GM19467 (cell line): ENCODE measurements around the gene DAPK1.
A peak's percentile ranks its signal among the peaks of the same experiment; 100 is the strongest.

Experiments used
- ATAC-seq: cut with Tn5 transposase; IDR thresholded peaks from one replicate; pipeline ENCODE4 v1.9.1; 2021; ENCODE audit warnings: mild to moderate bottlenecking, moderate library complexity; ENCODE audit not compliant: unreplicated experiment

Gene DAPK1

DNA sequence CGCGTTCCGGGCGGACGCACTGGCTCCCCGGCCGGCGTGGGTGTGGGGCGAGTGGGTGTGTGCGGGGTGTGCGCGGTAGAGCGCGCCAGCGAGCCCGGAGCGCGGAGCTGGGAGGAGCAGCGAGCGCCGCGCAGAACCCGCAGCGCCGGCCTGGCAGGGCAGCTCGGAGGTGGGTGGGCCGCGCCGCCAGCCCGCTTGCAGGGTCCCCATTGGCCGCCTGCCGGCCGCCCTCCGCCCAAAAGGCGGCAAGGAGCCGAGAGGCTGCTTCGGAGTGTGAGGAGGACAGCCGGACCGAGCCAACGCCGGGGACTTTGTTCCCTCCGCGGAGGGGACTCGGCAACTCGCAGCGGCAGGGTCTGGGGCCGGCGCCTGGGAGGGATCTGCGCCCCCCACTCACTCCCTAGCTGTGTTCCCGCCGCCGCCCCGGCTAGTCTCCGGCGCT is at the start of gene DAPK1:
TSS of gene DAPK1 (plus strand) at position 264 of the 442 bp plus-strand sequence. CDS start 1,211 bp downstream, outside the sequence.
- peak; percentile 52 for ATAC-seq

DNA sequence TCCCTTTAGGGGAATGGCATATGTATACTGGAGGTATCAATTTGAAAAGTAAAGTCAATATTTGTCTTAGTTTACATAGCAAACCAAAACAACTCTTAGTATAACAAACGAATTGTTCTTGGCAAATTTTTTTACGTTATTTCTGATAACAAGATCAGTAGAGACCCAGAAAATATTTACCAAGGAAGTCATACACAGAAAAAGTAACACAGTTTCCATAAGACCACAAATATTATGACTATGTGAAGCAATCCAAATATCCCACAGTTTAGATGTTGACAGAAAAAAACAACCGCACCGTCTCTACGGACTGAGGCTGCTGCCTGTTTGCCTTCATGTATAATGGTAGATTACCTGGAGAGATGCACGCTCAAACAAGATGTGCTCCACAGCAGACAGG is 46.5 kb upstream of the DAPK1 start:
- ATAC-seq = no peak

DNA sequence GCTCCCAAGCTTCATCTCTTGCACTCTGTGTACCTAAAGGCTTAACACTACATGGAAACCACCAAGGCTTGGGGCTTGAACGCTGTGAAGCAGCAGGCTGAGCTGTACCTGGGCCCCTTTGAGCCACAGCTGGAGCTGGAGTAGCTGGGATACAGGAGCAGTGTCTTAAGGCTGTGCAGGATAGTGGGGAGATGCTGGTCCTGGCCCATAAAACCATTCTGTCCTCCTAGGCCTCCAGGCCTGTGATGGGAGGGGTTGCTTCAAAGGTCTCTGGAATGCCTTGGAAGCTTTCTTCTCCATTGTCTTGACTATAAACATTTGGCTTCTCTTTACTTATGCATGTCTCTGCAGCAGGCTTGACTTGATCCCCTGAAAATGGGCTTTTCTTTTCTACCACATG is 42.3 kb upstream of the DAPK1 start:
- no peak for ATAC-seq

DNA sequence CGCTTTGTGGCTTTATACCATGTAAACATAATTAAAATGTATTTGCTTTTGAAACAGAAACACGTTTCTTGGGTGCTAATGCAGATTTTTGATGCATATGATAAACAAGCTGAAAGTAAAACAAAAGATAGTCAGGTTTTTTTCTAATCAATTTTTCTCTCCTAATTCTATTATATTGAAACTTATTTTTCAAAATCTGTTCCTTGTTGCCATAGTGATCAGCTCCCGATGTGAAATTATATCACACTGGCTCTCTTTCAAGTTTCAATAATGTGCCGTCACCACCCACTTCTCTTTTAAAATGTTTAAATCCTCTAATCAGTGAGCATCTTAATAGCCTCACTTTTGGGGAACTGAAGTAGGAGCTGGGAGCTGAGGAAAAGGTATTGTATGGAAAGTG is 36.4 kb upstream of the DAPK1 start:
- no peak for ATAC-seq

DNA sequence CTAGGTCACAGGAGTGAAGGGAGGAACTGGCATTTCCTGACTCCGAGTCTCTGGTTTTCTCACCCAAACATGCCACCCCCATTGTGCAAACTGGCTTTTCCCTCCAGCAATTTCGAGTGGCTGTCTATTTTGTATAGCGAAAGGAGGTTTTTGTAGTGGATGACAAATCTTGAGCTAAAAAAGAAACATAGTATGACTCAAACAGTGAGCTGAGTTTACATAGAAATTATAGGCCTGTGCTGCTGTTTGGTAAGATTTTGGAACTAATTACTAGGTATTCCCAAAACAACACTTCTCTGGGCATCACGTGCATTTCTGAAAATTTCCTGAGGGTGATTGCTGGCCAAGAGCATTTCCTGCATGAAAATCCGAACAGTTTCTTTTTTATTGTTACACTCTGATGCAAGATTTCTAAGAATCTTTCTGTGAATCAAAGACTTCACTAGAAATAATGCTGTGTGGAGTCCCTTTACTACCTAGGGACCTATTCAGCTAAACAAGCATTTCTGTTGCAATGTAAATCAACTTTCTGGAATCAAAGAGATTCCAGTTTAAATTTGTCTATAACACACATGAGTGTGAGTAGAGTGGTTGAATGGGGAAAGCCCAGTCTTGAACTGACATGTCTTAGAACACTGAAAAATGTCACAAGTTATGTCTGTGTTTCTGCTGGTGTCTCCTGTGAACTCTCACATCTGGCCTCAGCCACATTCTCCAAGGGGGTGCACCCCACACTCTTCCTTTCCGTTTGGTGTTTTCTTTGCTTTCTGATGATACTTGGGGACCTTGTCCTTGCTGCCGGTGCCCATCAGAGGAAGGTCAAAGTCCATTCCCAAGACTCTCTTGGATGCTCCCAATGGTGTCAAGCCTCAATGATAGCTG is 33.3 kb upstream of the DAPK1 start:
- ATAC-seq = no peak

DNA sequence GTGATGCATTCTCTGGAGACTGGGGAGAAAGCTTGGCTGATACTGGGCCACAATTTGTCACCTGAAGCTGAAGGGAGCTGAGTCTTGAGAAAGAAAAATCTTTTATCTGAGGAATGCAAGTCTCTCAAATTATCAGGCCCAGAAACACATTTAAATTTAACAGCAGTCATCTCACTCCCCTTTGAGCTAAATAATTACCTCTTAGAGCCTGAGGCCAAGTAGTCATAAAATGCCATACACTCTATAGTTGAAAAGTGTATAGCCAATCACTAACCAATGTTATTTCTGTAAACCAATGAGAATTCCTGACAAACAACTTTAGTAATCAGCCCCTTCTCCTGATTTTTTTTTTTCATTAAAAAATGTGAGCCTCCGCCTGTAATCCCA is 32.7 kb upstream of the DAPK1 start:
- no peak for ATAC-seq

DNA sequence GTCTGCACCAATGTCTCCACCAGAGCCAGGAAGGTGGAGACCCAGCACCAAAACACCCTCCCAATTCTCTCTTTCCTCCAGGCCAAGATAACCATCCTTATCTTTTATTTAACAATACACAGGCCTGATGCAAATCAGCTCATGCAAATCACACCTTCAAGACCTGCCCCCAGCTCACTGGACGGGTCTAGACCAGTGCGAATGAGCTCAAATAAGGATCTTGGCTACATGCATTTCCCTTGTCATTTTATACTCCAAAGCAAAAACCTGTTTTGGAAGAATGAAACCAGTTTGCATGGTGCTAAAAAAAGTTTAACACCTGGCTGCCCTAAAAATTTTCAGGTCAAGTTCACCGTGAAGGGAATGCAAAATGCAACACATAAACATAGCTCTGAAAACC is 31.9 kb upstream of the DAPK1 start:
- ATAC-seq = no peak

DNA sequence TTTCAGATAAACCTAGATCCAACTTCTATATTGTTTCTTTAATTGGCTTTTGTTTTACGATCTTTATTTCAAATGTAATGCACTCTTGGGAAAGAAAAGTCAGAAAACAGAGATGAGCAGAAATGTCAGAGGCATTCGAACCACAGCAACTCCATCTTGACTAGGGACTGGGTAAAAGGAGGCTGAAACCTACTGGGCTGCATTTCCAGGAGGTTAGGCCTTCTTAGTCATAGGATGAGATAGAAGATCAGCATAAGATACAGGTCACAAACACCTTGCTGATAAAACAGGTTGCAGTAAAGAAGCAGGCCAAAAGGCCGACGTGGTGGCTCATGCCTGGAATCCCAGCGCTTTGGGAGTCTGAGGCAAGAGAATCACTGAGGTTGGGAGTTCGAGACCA is 30.5 kb upstream of the DAPK1 start:
- no peak for ATAC-seq

DNA sequence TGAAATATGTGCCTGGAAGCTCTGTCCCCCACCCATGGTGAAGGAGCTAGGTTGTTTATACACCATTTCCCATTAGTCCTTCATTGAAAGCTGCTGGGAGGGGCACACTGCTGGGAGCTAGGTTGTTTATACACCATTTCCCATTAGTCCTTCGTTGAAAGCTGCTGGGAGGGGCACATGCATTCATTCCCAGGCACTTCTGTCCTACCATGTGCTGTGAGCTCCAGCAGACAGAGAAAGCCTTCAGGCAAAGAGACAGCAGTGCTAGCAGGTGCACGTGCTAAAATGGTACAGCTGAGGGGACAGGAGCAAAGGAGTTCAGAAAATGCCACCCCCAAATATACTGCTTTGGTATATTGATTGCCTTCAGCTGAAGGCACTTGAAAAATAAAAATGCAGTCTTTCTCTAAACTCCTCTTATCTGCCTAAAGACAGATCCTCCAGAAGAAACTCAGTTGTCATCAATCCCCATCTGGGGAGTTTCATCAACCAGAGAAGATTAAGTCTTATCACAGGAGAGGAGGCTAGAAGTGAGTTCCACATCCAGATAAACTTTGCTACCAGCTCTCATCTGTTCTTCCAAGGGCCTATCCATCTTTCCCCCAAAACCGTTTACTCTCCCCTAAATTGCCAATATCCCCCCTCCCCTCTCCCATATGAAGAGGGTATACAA is 27.7 kb upstream of the DAPK1 start:
- no peak for ATAC-seq

DNA sequence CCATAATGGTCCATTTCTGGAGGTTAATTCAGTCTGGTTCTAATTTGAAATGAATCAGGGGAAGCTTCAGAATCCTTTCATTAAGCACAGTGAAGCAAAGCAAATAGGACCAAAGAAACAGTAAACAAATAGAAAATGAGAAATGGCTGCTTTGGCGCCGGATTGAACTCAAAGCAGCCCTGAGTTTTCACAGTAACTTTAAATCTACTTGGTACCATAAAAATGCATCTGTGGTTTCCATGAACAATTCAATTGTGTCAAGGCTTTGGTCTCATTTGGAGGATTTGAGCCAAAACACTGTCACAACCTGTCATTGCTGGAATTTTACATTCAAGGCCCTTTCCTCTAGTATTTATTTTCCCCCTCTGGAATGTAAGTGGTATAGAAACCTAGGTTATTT is 25.9 kb upstream of the DAPK1 start:
- ATAC-seq = no peak

DNA sequence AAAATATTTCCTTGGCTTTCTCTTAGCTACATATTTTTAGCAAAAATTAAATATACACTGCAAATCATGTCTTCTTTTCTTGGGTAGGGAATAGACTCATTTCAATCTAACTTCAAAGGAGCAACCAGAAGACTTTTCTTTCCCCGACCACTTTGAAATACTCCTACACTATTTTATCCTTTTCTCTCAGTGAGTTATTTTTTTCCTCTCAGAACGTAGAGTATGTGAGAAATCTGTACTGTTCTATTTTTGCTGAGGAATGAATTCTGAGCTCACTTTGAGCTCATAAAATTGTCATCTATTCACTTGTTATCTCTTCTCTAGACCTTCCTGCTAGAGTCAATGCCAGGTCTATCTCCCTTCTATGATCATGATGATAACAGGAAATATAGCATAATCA is 22.2 kb upstream of the DAPK1 start:
- no peak for ATAC-seq

DNA sequence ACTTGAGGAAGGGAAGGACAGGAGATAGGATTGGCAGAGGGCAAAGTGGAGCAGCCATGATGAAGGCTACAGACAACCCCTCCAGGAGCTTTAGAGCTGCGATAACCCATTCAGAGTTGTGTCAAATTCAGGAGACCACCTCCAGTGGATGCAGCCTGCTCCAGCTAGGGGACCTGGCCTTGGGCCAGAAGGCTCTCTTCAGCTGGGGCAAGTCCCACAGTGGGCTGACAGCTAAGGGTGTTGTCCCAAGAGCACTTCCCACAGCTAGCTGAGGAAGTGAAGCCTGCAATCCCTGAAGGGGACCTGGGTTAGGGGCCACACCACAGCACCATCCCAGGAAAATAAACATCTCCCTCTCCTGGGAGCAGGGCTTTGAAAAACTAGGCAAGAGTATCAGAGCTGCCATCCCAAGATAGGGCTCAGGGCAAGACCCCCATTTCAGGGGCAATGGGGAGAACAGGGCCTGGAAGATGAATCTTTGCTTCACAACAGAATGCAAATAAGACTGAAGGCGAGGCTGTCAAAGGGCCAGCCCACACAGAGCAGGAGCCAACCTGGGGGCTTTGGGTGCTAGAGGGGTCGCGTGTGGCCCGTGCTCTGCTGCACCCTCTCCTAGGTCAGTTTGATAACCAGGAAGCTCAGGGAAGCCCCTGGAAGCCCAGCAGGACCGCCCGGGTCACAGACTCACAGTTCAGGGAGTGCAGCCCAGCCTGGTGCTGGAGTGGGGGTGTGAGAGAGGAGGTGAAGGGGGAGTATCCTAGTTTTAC is 19.3 kb upstream of the DAPK1 start:
- ATAC-seq = no peak

DNA sequence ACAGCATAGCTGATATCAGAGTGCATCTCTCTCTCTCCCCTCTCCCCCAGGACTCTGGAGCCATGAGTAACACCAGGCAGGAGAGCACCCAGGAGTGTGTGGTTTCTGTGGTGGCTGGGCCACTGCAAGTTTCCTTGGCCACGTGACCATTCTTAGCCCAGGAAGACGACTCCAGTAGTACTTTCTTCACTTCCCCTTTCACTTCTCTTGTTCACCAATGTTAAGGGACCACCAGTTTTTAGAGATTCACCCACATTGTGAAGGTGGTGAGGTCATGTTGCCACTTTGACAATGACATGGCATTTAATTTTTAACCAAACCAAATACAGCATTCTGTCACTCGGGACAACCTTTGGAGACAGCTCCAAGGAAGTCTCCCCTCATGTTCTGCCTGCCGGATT is 17.9 kb upstream of the DAPK1 start:
- ATAC-seq = peak; percentile 86

DNA sequence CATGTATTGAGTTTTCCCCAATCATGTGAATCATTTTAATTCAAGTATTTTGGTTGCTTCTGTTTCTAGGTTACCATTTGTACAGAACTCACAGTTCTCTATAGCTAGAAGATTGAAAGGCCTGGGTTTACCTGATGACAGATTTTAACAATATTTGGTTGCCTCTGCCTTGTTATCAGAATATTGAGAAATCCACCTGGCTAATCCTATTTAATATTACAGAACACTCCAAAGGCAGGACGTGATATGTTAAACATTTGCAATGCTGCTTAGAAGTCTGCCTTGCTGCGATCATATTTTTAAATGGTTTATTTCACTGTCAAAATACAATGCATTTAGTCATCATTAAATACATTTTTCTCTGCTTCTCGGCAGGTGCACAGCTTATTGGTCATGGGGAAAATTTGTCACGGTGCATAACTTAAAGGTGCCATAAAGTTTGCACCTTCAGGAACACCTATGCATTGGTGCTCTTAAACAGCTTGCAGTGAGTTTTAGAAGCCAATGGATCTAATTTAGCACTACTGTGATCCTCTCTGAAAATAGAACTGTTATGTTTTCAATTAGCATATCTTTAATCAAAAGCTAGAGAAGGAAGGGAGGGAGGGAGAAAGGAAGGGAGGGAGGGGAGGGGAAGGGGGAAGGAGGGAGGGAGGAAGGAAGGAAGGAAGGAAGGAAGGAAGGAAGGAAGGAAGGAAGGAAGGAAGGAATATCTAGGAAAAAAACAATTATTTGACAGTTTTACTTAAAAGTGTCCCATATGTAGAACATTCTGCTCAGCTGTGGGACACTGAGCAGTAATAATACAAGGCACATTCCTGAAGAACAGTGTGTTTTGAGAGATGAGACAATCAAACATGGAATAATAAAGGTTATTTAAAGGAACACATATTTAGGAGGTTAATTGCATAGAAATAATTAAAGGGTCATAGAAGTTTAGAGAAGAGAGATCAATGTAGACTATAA is 15.5 kb upstream of the DAPK1 start:
- no peak for ATAC-seq

DNA sequence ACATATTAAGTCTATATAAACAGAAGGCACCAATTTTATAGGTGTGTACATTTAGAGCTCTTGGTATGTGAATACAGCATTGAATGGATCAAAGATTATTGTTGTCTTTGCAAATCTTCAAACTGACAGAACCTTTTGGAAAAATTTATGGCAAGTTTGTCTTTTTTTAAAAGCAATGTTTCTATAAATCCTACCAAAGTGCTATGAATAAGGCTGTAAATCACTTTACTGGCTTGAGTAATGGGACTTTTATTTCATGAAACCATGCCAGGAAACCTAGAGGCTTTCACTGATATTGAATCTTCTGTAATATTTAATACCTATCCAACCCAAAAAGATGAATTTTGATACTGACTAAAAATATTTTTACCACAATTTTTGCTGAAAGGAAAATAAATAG is 7.4 kb upstream of the DAPK1 start:
- ATAC-seq = no peak

DNA sequence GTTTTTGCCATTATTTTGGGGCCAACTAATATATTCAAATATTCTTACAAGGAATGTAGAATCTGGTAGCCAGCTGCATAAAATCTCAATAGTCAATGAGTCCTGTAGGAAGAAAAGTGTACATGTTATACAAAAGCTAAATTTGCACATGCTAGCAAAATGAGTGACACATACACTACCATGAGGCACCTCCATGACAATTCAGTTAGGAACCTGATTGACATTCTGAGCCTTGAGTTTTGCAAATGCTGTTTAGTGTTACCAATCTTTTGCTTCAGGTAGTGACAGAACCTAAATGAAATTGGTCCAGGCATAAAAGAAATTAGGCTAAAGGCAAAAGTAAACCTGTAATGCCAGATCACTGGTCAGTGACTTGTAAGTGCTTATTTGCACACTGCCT is 6.8 kb upstream of the DAPK1 start:
- no peak for ATAC-seq

DNA sequence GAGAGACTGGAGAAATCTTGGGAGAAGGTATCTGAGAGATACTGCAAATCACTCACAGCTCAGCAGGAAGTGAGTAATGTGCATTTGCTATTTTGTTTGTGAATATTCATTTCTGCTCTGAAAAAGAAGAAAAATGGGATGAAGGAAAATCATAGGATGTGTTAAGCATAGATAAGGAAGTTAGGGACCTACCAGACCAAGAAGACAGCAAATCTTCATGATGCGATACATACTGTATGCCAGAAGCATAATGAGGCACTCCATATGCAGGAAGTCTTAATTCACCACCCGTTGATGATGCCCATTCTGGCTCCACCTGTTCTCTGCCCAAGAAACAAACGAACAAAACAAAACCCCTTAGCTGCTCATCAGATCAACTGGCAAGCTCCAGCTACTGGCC is 6.1 kb upstream of the DAPK1 start:
- no peak for ATAC-seq

DNA sequence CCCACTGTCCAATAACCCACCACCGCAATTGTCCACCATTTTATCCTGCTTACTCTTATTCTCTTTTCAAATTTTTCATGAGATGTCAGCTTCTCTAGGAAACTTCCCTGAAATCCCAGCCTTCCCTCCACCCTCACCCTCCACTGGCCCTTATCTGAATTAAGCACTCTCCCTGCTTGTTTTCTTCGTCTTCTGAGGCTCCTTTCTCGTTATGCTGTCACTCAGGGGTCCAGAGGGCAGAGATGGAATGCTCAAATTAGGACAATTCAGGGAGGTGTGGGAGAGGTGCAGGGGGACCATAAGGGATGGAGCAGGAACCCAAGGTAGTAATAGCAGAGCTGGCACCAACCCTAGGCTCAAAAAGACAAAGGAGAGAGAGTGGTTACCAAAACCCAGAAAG is 5.0 kb upstream of the DAPK1 start:
- ATAC-seq = no peak

DNA sequence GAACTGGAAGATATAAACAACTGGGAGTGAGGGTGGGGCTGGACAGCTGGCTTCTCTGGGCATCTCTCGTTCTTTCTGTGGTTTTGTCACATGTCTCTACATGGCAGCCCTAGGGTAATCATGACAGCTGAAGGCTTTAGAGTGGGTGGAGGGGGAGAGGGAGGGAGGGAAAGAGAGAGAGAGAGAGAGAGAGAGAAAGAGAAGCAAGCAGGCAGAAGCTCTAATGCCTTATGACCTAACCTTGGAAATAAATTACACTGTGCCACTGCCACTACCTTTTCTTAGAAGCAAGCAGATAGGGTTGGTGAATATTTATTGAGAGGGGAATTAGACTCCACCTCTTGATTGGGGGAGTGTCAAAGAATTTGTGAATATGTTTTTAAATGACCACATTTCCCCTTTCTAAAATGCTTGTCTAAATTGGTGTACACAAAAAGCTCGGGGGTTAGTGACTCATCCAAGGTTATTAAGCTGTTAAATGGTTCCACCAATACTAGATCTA is 2.6 kb upstream of the DAPK1 start:
- ATAC-seq = no peak

DNA sequence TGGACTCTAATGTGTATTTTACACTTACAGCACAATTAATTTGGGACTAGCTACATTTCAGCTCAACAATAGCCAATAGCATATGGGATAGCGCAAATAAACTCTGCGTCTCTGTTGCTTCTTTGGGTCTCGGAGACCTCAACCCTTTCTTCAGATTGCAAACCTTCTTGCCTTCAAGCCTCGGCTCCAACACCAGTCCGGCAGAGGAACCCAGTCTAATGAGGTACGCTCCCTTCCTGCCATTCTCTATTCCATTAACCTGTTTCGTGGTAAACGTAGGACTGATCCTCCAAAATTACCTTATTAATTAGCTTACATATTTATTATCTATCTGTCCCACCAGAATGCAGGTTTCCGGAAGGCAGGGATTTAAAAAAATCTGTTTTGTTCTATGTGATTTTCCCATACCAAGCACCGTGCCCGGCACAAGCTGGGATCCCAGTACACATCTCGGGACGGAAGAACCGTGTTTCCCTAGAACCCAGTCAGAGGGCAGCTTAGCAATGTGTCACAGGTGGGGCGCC is 525 bp upstream of the DAPK1 start:
- ATAC-seq = no peak
